ENCODE measurements around the gene GABPB1.

Gene GABPB1

DNA sequence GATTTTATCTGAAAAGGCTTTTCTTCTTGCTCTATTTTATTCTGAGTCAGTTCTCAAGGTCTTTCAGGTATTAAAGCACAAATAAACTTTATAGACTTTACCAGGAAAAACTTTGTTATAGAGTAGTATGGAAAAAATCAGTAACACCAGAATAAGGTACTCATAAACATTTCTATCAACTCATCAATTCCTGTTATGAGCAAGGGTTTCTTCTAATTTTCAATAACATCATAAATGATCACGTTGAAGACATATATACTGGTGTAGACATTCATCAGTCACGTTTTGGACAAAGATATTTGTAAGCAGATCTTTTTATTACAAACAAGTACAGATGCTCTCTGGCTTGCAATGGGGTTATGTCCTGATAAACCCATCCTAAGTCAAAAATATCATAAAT is 79.9 kb downstream of the GABPB1 start:
- Histone ChIP-seq H3K4me1 (ENCODE audit: control insufficient read depth in 1 of 2, insufficient read depth in 2 of 2, low read length in 2 of 2) (no peaks in the 10 kb centered on the region), H3K36me3 (ENCODE audit: control insufficient read depth in 1 of 2, insufficient read depth in 2 of 2, low read length in 2 of 2) (peaks cover 0 to 6% of the 10 kb centered on the region in 2 donors), H3K27me3 (ENCODE audit: low read depth, low read length) (no peaks in the 10 kb centered on the region), H3K27ac (ENCODE audit: low read length) (no peak overlapping the region), H3K9me3 (ENCODE audit: control insufficient read depth in 1 of 2, low read length in 2 of 2) (no peaks in the 10 kb centered on the region), H3K4me3 (ENCODE audit: low read depth in 1 of 2, low read length in 2 of 2) (no peak overlapping the region)

DNA sequence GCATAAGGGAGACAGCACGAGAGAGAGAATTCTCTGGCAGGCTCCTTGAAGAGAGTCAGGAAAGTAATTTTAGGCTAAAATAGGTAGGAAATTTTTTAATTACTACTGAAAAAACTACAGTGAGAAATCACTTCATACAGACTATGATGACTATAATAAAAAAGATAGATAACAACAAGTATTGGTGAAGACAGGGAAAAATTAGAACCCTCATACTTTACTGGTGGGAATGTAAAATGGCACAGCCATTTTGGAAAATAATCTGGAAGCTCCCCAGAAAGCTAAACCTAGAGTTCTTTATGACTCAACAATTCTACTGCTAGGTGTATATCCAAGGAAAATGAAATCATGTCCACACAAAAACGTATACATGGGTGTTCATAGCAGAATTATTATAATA is 87.4 kb downstream of the GABPB1 start:
- H3K36me3 ChIP-seq (ENCODE audit: control insufficient read depth in 1 of 2, insufficient read depth in 2 of 2, low read length in 2 of 2), result no peaks in the 10 kb centered on the region
- H3K27me3 ChIP-seq (ENCODE audit: low read depth, low read length), result no peaks in the 10 kb centered on the region
- H3K9me3 ChIP-seq (ENCODE audit: control insufficient read depth in 1 of 2, low read length in 2 of 2), result no peaks in the 10 kb centered on the region
- H3K27ac ChIP-seq (ENCODE audit: low read length), result no peak overlapping the region
- H3K4me3 ChIP-seq (ENCODE audit: low read depth in 1 of 2, low read length in 2 of 2), result no peak overlapping the region
- no peaks in the 10 kb centered on the region for H3K4me1 ChIP-seq (ENCODE audit: control insufficient read depth in 1 of 2, insufficient read depth in 2 of 2, low read length in 2 of 2)

DNA sequence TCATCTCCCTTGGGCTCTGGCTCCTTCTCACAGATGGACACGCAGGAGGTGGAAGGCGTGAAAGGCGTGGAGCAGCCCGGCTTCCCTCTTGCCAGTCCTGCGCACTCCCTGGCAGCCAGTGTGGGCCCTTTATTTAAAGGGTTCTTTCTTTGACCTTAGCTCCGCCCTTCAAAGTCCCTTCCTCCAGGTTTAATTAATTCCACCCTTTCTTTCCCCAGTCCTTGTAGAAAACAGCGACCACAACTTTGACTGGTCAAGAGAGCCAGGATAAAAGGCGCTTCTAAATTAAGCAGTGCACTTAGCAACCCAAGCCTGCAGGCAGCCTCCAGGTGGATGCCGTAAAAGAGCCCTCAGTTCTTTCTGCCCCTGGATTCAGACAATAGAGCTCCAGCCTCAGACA is 89.4 kb downstream of the GABPB1 start, which contains the start of gene HDC:
HDC (minus strand) TSS at position 107 of the 400 bp plus-strand sequence; CDS start at position 4, 103 bp downstream.
- Histone ChIP-seq H3K4me1 (ENCODE audit: control insufficient read depth in 1 of 2, insufficient read depth in 2 of 2, low read length in 2 of 2) (no peaks in the 10 kb centered on the region), H3K9me3 (ENCODE audit: control insufficient read depth in 1 of 2, low read length in 2 of 2) (no peaks in the 10 kb centered on the region), H3K36me3 (ENCODE audit: control insufficient read depth in 1 of 2, insufficient read depth in 2 of 2, low read length in 2 of 2) (no peaks in the 10 kb centered on the region), H3K4me3 (ENCODE audit: low read depth in 1 of 2, low read length in 2 of 2) (no peak within 1 kb of the TSS), H3K27me3 (ENCODE audit: low read depth, low read length) (no peaks in the 10 kb centered on the region), H3K27ac (ENCODE audit: low read length) (no peak within 1 kb of the TSS)

DNA sequence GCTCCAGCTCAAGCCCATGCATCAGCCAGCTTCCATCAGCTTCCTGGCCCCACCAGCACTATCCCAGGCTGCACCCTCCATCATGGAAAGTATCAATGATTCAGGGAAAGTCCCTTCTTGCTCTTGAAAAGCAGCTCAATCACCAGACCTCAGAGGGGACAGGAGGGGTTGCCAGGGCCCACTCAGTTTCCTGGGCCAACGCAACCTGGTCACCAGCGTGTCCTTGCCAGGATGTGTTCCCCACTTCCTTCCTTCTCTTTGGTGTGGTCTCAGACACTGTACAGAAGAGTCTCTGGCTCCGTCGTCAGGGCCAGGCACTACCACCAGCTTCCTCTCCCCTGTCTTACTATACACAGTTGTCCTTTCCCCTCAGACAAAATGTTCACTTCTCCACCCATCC is 92.5 kb downstream of the GABPB1 start:
- no peaks in the 10 kb centered on the region for H3K36me3 ChIP-seq (ENCODE audit: control insufficient read depth in 1 of 2, insufficient read depth in 2 of 2, low read length in 2 of 2)
- no peak overlapping the region for H3K4me3 ChIP-seq (ENCODE audit: low read depth in 1 of 2, low read length in 2 of 2)
- no peaks in the 10 kb centered on the region for H3K4me1 ChIP-seq (ENCODE audit: control insufficient read depth in 1 of 2, insufficient read depth in 2 of 2, low read length in 2 of 2)
- H3K27ac ChIP-seq (ENCODE audit: low read length), result no peak overlapping the region
- H3K27me3 ChIP-seq (ENCODE audit: low read depth, low read length), result no peaks in the 10 kb centered on the region
- no peaks in the 10 kb centered on the region for H3K9me3 ChIP-seq (ENCODE audit: control insufficient read depth in 1 of 2, low read length in 2 of 2)

DNA sequence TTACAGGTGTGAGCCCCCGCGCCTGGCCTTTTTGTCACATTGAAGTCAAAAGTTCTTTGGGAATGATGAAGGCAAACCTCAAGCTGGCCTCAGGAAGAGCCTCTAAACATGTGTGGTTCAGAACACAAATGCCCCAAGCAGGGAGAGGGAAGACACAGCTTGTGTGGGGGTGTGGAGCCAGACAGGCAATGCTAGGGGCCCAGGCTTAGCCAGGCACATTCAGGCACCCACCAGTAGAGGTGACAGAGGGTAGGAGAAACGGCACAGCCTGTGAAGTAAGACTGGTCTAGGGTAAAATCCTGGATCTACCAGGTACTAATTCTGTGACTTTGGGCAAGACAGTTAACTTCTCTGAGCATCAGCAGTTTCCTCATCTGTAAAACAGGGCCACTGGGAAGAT is 93.0 kb downstream of the GABPB1 start:
- H3K4me3 ChIP-seq (ENCODE audit: low read depth in 1 of 2, low read length in 2 of 2), result no peak overlapping the region
- no peak overlapping the region for H3K27ac ChIP-seq (ENCODE audit: low read length)
- H3K4me1 ChIP-seq (ENCODE audit: control insufficient read depth in 1 of 2, insufficient read depth in 2 of 2, low read length in 2 of 2), result no peaks in the 10 kb centered on the region
- no peaks in the 10 kb centered on the region for H3K9me3 ChIP-seq (ENCODE audit: control insufficient read depth in 1 of 2, low read length in 2 of 2)
- H3K27me3 ChIP-seq (ENCODE audit: low read depth, low read length), result no peaks in the 10 kb centered on the region
- H3K36me3 ChIP-seq (ENCODE audit: control insufficient read depth in 1 of 2, insufficient read depth in 2 of 2, low read length in 2 of 2), result no peaks in the 10 kb centered on the region

DNA sequence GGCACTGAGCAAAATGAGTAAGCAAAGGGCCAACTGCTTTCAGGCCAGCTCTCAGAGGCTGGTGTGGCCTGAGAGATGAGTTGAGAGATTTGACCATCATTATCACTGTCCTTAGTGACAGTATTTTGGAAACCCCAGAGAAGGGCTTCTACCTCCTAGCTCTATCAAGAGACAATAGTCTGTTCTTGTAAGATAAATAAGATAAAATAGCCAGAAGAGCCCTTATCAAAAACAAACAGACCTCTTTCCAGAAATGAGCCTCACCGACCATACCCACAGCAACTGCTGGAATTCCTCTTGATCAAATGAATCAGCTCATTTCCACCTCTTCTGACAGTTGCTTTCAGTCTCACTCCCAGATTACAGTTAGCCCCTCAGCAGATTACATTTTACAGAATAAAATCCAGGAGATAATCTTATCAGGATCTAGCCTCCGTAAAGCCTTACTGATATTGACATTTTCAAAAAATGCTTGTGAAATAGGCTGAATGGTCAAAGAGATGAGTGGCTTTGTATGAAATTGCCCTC is 94.0 kb downstream of the GABPB1 start:
- H3K9me3 ChIP-seq (ENCODE audit: control insufficient read depth in 1 of 2, low read length in 2 of 2), result no peaks in the 10 kb centered on the region
- no peak overlapping the region for H3K27ac ChIP-seq (ENCODE audit: low read length)
- H3K4me1 ChIP-seq (ENCODE audit: control insufficient read depth in 1 of 2, insufficient read depth in 2 of 2, low read length in 2 of 2), result no peaks in the 10 kb centered on the region
- no peak overlapping the region for H3K4me3 ChIP-seq (ENCODE audit: low read depth in 1 of 2, low read length in 2 of 2)
- H3K27me3 ChIP-seq (ENCODE audit: low read depth, low read length), result no peaks in the 10 kb centered on the region
- H3K36me3 ChIP-seq (ENCODE audit: control insufficient read depth in 1 of 2, insufficient read depth in 2 of 2, low read length in 2 of 2), result no peaks in the 10 kb centered on the region

DNA sequence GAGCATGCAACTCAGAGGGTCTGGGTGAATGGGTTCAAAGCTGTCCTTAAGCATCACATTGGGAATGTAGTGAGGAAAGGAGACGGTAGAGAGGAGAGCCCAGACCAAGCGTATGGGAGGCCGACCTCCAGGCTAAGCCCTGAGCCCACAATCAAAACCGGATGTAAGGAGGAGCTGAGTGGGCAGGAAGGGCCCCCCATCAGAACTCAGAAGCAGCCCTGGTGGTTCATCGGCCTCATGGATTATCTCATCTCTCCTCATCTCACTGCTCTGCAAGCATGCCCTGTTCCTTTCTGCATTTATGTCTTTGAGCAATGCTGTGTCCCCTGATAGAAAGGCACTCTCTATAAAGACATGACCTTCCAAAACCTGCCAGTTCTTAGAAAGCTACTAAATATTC is 95.7 kb downstream of the GABPB1 start:
- no peaks in the 10 kb centered on the region for H3K9me3 ChIP-seq (ENCODE audit: control insufficient read depth in 1 of 2, low read length in 2 of 2)
- H3K4me3 ChIP-seq (ENCODE audit: low read depth in 1 of 2, low read length in 2 of 2), result no peak overlapping the region
- H3K4me1 ChIP-seq (ENCODE audit: control insufficient read depth in 1 of 2, insufficient read depth in 2 of 2, low read length in 2 of 2), result no peaks in the 10 kb centered on the region
- no peak overlapping the region for H3K27ac ChIP-seq (ENCODE audit: low read length)
- H3K27me3 ChIP-seq (ENCODE audit: low read depth, low read length), result no peaks in the 10 kb centered on the region
- no peaks in the 10 kb centered on the region for H3K36me3 ChIP-seq (ENCODE audit: control insufficient read depth in 1 of 2, insufficient read depth in 2 of 2, low read length in 2 of 2)

DNA sequence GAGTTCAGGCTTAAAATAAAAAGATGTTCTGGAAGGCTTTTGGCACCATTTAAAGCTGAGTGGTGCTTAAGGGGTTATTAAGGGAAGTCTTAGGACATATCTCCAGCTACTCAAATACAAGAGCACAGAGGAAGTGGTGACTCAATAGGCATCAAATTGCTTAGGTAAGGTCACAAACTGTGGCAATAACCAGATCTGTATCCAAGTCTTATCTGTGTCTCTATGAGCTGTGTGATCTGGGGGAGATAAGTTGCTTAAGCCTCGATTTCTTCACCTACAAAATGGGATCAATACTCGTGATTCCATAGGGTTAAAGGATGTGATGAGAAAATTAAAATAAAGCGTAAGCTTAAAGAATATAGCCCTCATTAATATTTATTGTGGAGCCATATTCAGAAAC is 97.1 kb downstream of the GABPB1 start:
- Histone ChIP-seq H3K4me3 (ENCODE audit: low read depth in 1 of 2, low read length in 2 of 2) (no peak overlapping the region), H3K27ac (ENCODE audit: low read length) (no peak overlapping the region), H3K36me3 (ENCODE audit: control insufficient read depth in 1 of 2, insufficient read depth in 2 of 2, low read length in 2 of 2) (no peaks in the 10 kb centered on the region), H3K9me3 (ENCODE audit: control insufficient read depth in 1 of 2, low read length in 2 of 2) (no peaks in the 10 kb centered on the region), H3K4me1 (ENCODE audit: control insufficient read depth in 1 of 2, insufficient read depth in 2 of 2, low read length in 2 of 2) (no peaks in the 10 kb centered on the region), H3K27me3 (ENCODE audit: low read depth, low read length) (no peaks in the 10 kb centered on the region)

DNA sequence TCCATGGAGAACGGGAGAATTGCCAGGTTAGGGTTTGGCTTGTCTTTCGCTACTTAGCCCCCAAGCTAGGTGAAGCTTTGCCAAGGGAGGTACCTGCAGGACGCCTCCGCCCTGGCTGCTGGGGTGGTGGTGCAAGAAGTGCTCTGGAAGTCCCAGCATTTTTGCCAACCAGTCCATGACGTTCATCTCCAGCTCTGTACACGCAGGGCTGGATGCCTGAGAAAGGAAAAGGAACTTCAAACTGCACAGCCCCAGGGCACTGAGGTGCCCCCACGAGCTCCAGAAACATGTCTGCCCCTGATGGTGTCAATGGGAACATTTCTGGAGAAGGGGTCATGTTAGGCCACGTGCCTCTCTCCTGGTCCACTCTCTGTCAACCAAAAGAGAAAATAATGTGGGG is 97.7 kb downstream of the GABPB1 start:
- H3K4me3 ChIP-seq (ENCODE audit: low read depth in 1 of 2, low read length in 2 of 2), result no peak overlapping the region
- H3K9me3 ChIP-seq (ENCODE audit: control insufficient read depth in 1 of 2, low read length in 2 of 2), result no peaks in the 10 kb centered on the region
- no peak overlapping the region for H3K27ac ChIP-seq (ENCODE audit: low read length)
- no peaks in the 10 kb centered on the region for H3K36me3 ChIP-seq (ENCODE audit: control insufficient read depth in 1 of 2, insufficient read depth in 2 of 2, low read length in 2 of 2)
- H3K4me1 ChIP-seq (ENCODE audit: control insufficient read depth in 1 of 2, insufficient read depth in 2 of 2, low read length in 2 of 2), result no peaks in the 10 kb centered on the region
- no peaks in the 10 kb centered on the region for H3K27me3 ChIP-seq (ENCODE audit: low read depth, low read length)

DNA sequence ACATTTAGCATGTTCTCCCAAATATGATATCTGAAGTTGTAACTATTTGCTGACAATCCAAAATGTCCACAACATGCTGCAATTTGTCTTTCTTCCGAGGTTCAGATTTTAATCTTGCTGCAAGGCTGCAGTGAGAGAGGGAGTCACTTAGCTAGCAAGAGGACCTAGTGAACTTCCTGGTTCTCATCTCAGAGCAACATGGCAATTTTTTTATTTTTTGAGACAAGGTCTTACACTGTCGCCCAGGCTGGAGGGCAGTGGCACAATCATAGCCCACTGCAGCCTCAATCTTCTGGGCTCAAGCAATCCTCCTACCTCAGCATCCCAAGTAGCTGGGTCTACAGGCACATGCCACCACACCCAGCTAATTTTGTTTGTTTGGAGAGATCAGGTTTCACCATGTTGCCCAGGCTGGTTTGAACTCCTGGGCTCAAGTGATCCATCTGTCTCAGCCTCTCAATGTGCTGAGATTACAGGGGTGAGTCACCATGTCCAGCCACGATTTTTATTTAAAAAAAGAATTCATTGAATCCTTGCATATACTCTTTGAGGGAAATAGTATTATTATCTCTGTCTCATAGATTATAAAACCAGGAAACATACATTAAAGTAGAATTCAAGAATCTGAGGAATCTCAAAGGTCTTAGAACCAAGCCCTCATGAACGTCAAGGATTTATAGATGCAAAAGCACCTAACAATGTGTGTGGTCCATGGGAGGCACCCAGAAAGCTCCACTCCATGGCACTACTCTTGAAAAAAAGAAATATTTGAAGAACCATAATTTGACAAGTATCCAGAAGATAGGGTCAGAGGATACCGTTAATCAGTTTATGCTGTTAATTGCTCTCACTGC is 98.6 kb downstream of the GABPB1 start:
- Histone ChIP-seq H3K9me3 (ENCODE audit: control insufficient read depth in 1 of 2, low read length in 2 of 2) (no peaks in the 10 kb centered on the region), H3K36me3 (ENCODE audit: control insufficient read depth in 1 of 2, insufficient read depth in 2 of 2, low read length in 2 of 2) (no peaks in the 10 kb centered on the region), H3K27me3 (ENCODE audit: low read depth, low read length) (no peaks in the 10 kb centered on the region), H3K4me1 (ENCODE audit: control insufficient read depth in 1 of 2, insufficient read depth in 2 of 2, low read length in 2 of 2) (no peaks in the 10 kb centered on the region), H3K27ac (ENCODE audit: low read length) (no peak overlapping the region), H3K4me3 (ENCODE audit: low read depth in 1 of 2, low read length in 2 of 2) (no peak overlapping the region)

DNA sequence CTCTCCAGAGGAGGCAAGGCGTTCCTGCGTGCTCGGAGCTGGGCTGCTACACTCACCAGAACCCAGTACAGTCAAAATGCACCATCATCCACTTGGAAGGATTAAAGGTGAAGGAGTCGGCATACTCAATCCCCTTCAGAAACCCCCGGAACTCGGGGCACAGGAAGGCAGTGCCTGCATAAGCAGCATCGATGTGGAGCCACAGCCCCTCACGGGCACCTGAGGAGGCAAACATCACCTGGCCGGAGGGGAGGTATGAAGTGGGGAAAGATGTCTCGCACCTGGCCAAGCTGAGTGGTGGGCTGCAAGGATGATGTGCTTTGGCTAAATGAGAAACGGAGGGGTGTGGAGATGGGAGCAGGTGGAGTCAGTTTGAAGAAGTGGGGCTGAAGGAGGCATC is 102.4 kb downstream of the GABPB1 start:
- H3K9me3 ChIP-seq (ENCODE audit: control insufficient read depth in 1 of 2, low read length in 2 of 2), result no peaks in the 10 kb centered on the region

More for the DNA sequence above, 102.4 kb downstream of the GABPB1 start:
- Histone ChIP-seq H3K27me3 (ENCODE audit: low read depth, low read length) (no peaks in the 10 kb centered on the region), H3K4me3 (ENCODE audit: low read depth in 1 of 2, low read length in 2 of 2) (no peak overlapping the region), H3K36me3 (ENCODE audit: control insufficient read depth in 1 of 2, insufficient read depth in 2 of 2, low read length in 2 of 2) (no peaks in the 10 kb centered on the region), H3K27ac (ENCODE audit: low read length) (no peak overlapping the region), H3K4me1 (ENCODE audit: control insufficient read depth in 1 of 2, insufficient read depth in 2 of 2, low read length in 2 of 2) (no peaks in the 10 kb centered on the region)

Measured in muscle layer of duodenum (tissue), 2 donors.